Fibroblast of lung (primary cell): ENCODE results near the gene IGSF21. TPM values are rescaled to one million over a fixed set of nuclear protein-coding genes. Genes with fewer than 3 reads are reported as not detected.

Source experiments
- DNase-seq, 2 donors: peaks; one replicate each; pipeline versions ENCODE4 v3.0.0 to v3.0.0-alpha.2; 2010; ENCODE audit warnings: low read depth in 2 of 2
- H2AFZ ChIP-seq: 2 replicates; pipeline ENCODE4 v1.5.1; 2012; ENCODE audit warnings: low read length, control low read depth, inconsistent platforms
- H3K27ac ChIP-seq: 2 replicates; pipeline ENCODE4 v1.5.1; 2011; ENCODE audit warnings: low read length, control low read depth; ENCODE audit not compliant: insufficient read depth
- H3K27me3 ChIP-seq: 2 replicates; pipeline ENCODE4 v1.5.1; 2011; ENCODE audit warnings: mild to moderate bottlenecking, low read length; ENCODE audit not compliant: control insufficient read depth, insufficient read depth
- H3K36me3 ChIP-seq: 2 replicates; pipeline ENCODE4 v1.5.1; 2011; ENCODE audit warnings: low read length; ENCODE audit not compliant: control insufficient read depth, insufficient read depth
- H3K4me1 ChIP-seq: 2 replicates; pipeline ENCODE4 v1.5.1; 2011; ENCODE audit warnings: low read length; ENCODE audit not compliant: control insufficient read depth, insufficient read depth; ENCODE audit errors: extremely low read depth
- H3K4me2 ChIP-seq: 2 replicates; pipeline ENCODE4 v1.5.1; 2011; ENCODE audit warnings: low read length, control low read depth; ENCODE audit not compliant: insufficient read depth; ENCODE audit errors: extremely low read depth
- H3K4me3 ChIP-seq, 4 experiments: fragments of 200-600 bp in 1 of 4; sonication (generic) in 1 of 4; replicated peaks in 1 of 4; 2 replicates each; pipeline ENCODE4 v1.5.1; 2011 to 2016; ENCODE audit warnings: low read length in 4 of 4, low read depth in 3 of 4, mild to moderate bottlenecking in 3 of 4, control low read depth in 2 of 4, inconsistent platforms in 1 of 4, mixed read lengths in 1 of 4; ENCODE audit not compliant: insufficient read depth in 1 of 4; ENCODE audit errors: control extremely low read depth in 1 of 4
- H3K79me2 ChIP-seq: 2 replicates; pipeline ENCODE4 v1.5.1; 2012; ENCODE audit warnings: mild to moderate bottlenecking, low read length, inconsistent platforms; ENCODE audit not compliant: control insufficient read depth, insufficient read depth
- H3K9ac ChIP-seq: 2 replicates; pipeline ENCODE4 v1.5.1; 2011; ENCODE audit warnings: mild to moderate bottlenecking, low read length, control low read depth; ENCODE audit not compliant: insufficient read depth
- H3K9me3 ChIP-seq: 2 replicates; pipeline ENCODE4 v1.5.1; 2012; ENCODE audit warnings: low read depth, low read length; ENCODE audit not compliant: control insufficient read depth, insufficient read depth
- H4K20me1 ChIP-seq: 2 replicates; pipeline ENCODE4 v1.5.1; 2011; ENCODE audit warnings: low read length; ENCODE audit not compliant: control insufficient read depth, insufficient read depth; ENCODE audit errors: extremely low read depth
- EZH2 ChIP-seq: IDR thresholded peaks from 2 replicates; pipeline ENCODE4 v1.5.1; 2012; ENCODE audit warnings: low read length, control low read depth, mild to moderate bottlenecking; ENCODE audit errors: missing control alignments
- polyA plus RNA-seq, 2 donors: library from polyadenylated mRNA; depleted of rRNA in 1 of 2; stranded (reverse) in 1 of 2; unstranded in 1 of 2; fragments of >200 nt; gene quantifications; 2 replicates each; pipeline ENCODE4 v1.2.1, GENCODE V29; 2011 to 2012; ENCODE audit warnings: missing spikeins in 1 of 2
- total RNA-seq: library from RNA; depleted of rRNA; stranded (reverse); fragments of >200 nt; gene quantifications from 2 replicates; pipeline ENCODE4 v1.2.1, GENCODE V29; 2014
- TF ChIP-seq, protein P1 (sequence below), 2 donors: IDR thresholded peaks in 1 of 2; conservative IDR thresholded peaks in 1 of 2; 1 replicate in 1 of 2; 2 replicates in 1 of 2; pipeline ENCODE4 v1.5.1; 2011 to 2012; ENCODE audit warnings: low read length in 2 of 2, control low read depth in 1 of 2, inconsistent platforms in 1 of 2, low read depth in 1 of 2, mild to moderate bottlenecking in 1 of 2

IGSF21 gene
- total and polyA plus RNA-seq, 2 donors (not counting 1 experiment from before 2014, with no cell fraction given), result not detected

DNA sequence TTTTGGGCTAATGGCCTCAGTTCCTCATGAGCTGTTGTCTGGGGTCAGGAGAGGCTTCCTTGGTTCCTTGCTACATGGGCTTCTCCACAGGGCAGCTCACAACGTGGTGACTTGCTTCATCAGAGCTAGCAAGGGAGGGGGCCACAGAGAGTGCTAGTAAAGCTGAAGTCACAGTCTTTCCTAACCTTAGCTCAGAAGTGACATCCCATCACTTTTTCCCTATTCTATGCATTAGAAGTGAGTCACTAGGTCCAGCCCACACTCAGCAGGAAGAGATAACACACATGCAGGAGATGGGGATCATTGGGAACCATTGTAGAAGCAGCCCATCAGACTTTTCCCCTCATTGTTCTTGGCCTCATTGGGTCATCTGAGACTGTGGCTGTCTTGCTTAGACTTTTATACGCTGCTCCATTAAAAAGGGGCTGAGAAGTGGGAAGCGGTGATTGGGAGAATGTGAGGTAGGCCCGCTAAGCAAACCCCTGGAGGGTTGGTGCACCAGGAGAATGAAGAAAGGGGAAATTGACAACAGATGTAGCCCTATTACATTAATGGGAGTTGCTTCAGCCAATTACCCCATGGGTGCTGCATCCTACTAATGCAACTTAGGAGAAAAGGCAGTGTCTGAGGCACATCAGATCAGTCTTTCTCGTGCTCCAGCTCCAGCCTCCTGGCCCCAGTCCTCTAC, 22.1 kb upstream of the IGSF21 start:
- no peaks in the 10 kb centered on the region for H3K27me3 ChIP-seq
- TF ChIP-seq EZH2, result no peak
- TF ChIP-seq, protein P1, sequence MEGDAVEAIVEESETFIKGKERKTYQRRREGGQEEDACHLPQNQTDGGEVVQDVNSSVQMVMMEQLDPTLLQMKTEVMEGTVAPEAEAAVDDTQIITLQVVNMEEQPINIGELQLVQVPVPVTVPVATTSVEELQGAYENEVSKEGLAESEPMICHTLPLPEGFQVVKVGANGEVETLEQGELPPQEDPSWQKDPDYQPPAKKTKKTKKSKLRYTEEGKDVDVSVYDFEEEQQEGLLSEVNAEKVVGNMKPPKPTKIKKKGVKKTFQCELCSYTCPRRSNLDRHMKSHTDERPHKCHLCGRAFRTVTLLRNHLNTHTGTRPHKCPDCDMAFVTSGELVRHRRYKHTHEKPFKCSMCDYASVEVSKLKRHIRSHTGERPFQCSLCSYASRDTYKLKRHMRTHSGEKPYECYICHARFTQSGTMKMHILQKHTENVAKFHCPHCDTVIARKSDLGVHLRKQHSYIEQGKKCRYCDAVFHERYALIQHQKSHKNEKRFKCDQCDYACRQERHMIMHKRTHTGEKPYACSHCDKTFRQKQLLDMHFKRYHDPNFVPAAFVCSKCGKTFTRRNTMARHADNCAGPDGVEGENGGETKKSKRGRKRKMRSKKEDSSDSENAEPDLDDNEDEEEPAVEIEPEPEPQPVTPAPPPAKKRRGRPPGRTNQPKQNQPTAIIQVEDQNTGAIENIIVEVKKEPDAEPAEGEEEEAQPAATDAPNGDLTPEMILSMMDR (conservative IDR thresholded peaks at IDR 0.05 in 1 of 2, IDR thresholded peaks at IDR 0.05 in 1 of 2; ENCODE audit: low read depth in 1 of 2, low read length in 2 of 2), result no peak
- H3K4me2 ChIP-seq, result no peak overlapping the region
- no peak for DNase-seq
- H4K20me1 ChIP-seq, result no peaks in the 10 kb centered on the region
- H3K9ac ChIP-seq, result no peak overlapping the region
- H2AFZ ChIP-seq, result no peak overlapping the region
- H3K4me3 ChIP-seq, result no peak overlapping the region
- no peaks in the 10 kb centered on the region for H3K36me3 ChIP-seq
- no peaks in the 10 kb centered on the region for H3K9me3 ChIP-seq
- no peaks in the 10 kb centered on the region for H3K79me2 ChIP-seq
- H3K27ac ChIP-seq, result no peak overlapping the region
- no peaks in the 10 kb centered on the region for H3K4me1 ChIP-seq

DNA sequence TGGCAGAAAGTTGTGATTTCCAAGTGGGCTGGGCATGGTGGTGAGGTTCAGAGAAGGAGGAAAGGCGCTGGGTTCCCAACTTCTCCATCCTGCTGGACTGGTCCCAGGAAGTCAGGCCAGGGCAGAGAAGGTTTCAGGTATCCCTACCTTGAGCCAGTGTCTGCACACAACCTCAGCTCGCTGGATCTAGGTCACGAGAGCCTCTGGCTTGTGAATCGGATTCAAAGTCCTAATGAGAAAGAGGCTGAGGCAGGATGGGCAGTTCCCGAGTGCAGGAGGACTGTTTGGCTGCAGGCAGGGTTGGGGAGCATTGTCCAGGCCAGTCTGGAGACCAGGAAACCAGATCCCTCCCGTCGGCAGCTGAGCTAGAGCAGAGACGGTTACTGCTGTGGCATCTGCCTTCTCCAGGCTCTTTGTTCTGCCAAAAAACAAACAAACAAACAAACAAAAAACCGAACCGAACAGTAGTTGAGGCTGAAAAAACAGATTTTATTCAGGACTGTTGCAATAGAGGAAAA, 19.5 kb upstream of the IGSF21 start:
- Histone ChIP-seq H3K27me3 (no peaks in the 10 kb centered on the region), H4K20me1 (no peaks in the 10 kb centered on the region), H3K4me1 (no peaks in the 10 kb centered on the region), H3K27ac (no peak overlapping the region), H3K9me3 (no peaks in the 10 kb centered on the region), H3K4me3 (no peak overlapping the region), H3K36me3 (no peaks in the 10 kb centered on the region), H2AFZ (no peak overlapping the region), H3K9ac (no peak overlapping the region), H3K4me2 (no peak overlapping the region), H3K79me2 (no peaks in the 10 kb centered on the region)
- TF ChIP-seq, protein P1 (conservative IDR thresholded peaks at IDR 0.05 in 1 of 2, IDR thresholded peaks at IDR 0.05 in 1 of 2; ENCODE audit: low read depth in 1 of 2, low read length in 2 of 2), result no peak
- no peak for TF ChIP-seq EZH2
- no peak for DNase-seq

DNA sequence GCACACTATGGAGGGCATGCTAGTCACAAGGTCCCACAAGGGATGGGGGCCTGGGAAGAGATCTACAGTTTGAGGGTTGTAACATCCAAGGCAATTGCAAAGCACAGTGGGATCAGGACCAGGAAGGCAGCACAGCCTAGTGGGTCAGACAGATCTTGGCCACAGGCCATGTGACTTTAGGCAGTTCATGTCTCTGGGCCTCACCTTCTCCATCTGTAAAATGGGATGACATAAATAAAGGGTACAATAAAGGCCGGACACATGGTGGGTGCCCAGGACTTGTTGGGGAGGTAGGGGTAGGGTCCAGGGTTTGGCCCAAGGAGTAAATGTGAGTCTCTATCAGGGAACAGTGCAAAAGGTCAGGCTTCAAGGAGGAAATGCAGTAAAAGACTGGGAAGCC, 18.1 kb upstream of the IGSF21 start:
- Histone ChIP-seq H3K4me1 (no peaks in the 10 kb centered on the region), H3K9ac (no peak overlapping the region), H3K27ac (no peak overlapping the region), H4K20me1 (no peaks in the 10 kb centered on the region), H3K36me3 (no peaks in the 10 kb centered on the region), H3K4me2 (no peak overlapping the region), H3K79me2 (no peaks in the 10 kb centered on the region), H2AFZ (no peak overlapping the region), H3K4me3 (no peak overlapping the region), H3K27me3 (no peaks in the 10 kb centered on the region), H3K9me3 (no peaks in the 10 kb centered on the region)
- no peak for DNase-seq
- no peak for TF ChIP-seq EZH2
- TF ChIP-seq, protein P1 (conservative IDR thresholded peaks at IDR 0.05 in 1 of 2, IDR thresholded peaks at IDR 0.05 in 1 of 2; ENCODE audit: low read depth in 1 of 2, low read length in 2 of 2), result no peak
